Measurements from ENCODE around the gene SOS2. TPM values are rescaled to one million over a fixed set of nuclear protein-coding genes. Genes with fewer than 3 reads are reported as not detected.

The SOS2 gene
- total RNA-seq, 1 experiment from 2014 or later: 14.9 TPM

DNA sequence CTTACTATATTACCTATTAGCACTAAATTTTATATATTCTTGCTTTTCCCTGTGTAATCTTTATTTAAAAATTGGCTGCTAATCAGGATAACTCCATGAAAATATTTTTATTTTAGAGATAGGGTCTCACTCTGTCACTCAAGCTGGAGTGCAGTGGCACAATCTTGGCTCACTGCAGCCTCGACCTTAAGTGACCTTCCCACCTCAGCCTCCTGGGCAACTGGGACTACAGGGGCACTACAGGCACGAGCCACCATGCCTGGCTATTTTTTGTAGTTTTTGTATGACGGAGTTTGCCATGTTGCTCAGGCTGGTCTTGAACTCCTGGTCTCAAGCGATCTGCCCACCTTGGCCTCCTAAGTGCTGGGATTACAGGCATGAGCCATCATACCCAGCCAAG lies 82.6 kb downstream of the SOS2 start:
- Histone ChIP-seq H3K27me3 (ENCODE audit: insufficient read depth, low read depth) (no peaks in the 10 kb centered on the region), H3K4me1 (replicated peaks; ENCODE audit: insufficient read depth) (peaks cover 8% of the 10 kb centered on the region), H4K20me1 (ENCODE audit: insufficient read depth) (no peaks in the 10 kb centered on the region), H3K4me2 (no peak overlapping the region), H3K36me3 (ENCODE audit: low read depth) (peaks cover 7% of the 10 kb centered on the region; the same call in 1 of the 2 replicates), H2AFZ (no peak overlapping the region), H3F3A (ENCODE audit: insufficient read depth, low read depth) (peaks cover 3% of the 10 kb centered on the region; the same call in 1 of the 2 replicates), H3K79me2 (ENCODE audit: low read depth) (no peaks in the 10 kb centered on the region), H3K9me2 (ENCODE audit: insufficient read depth) (no peaks in the 10 kb centered on the region), H3K9me3 (ENCODE audit: insufficient read depth, low read depth) (no peaks in the 10 kb centered on the region), H3K27ac (no peak overlapping the region), H3K4me3 (no peak overlapping the region)
- DNase-seq: no peak
- no TSS peak for BruUV-seq (replicated peaks)
- ChIA-PET CTCF (no interaction called here), POLR2A (ENCODE audit: unreplicated experiment) (no interaction called here)
- intact Hi-C loops (cut with micrococcal nuclease; ENCODE audit: unreplicated experiment): no loop called here
- no peak for TF ChIP-seq EZH2 (IDR thresholded peaks at IDR 0.05; ENCODE audit: low read depth)
- TF ChIP-seq, protein P1, sequence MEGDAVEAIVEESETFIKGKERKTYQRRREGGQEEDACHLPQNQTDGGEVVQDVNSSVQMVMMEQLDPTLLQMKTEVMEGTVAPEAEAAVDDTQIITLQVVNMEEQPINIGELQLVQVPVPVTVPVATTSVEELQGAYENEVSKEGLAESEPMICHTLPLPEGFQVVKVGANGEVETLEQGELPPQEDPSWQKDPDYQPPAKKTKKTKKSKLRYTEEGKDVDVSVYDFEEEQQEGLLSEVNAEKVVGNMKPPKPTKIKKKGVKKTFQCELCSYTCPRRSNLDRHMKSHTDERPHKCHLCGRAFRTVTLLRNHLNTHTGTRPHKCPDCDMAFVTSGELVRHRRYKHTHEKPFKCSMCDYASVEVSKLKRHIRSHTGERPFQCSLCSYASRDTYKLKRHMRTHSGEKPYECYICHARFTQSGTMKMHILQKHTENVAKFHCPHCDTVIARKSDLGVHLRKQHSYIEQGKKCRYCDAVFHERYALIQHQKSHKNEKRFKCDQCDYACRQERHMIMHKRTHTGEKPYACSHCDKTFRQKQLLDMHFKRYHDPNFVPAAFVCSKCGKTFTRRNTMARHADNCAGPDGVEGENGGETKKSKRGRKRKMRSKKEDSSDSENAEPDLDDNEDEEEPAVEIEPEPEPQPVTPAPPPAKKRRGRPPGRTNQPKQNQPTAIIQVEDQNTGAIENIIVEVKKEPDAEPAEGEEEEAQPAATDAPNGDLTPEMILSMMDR (conservative IDR thresholded peaks at IDR 0.05): no peak

DNA sequence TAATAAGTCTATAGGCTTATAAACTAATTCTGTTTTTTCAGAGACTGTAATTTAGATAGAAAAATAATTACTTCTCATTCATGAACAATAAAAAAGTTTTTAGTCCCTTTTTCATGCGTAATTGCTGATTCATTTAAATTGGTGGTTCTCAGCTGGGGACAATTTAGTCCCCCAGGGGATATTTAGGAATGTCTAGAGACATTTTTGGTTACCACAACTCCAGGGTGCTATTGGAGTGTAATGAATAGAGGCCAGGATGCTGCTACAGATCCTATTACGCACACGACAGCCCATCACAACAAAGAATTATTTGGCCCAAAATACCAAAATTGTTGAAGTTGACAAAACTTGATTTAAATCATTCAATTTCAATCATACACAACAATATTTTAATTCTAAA lies 92.2 kb downstream of the SOS2 start:
- Histone ChIP-seq H4K20me1 (ENCODE audit: insufficient read depth) (no peaks in the 10 kb centered on the region), H3K36me3 (ENCODE audit: low read depth) (no peaks in the 10 kb centered on the region), H3K9me2 (ENCODE audit: insufficient read depth) (no peaks in the 10 kb centered on the region), H3K79me2 (ENCODE audit: low read depth) (no peaks in the 10 kb centered on the region), H3K27me3 (ENCODE audit: insufficient read depth, low read depth) (no peaks in the 10 kb centered on the region), H3K4me1 (replicated peaks; ENCODE audit: insufficient read depth) (no peaks in the 10 kb centered on the region), H3F3A (ENCODE audit: insufficient read depth, low read depth) (no peaks in the 10 kb centered on the region; the same call in 1 of the 2 replicates), H3K27ac (no peak overlapping the region), H3K9me3 (ENCODE audit: insufficient read depth, low read depth) (no peaks in the 10 kb centered on the region), H3K4me2 (no peak overlapping the region), H2AFZ (no peak overlapping the region), H3K4me3 (no peak overlapping the region)
- TF ChIP-seq EZH2 (IDR thresholded peaks at IDR 0.05; ENCODE audit: low read depth): no peak
- TF ChIP-seq, protein P1 (conservative IDR thresholded peaks at IDR 0.05): no peak
- no peak for DNase-seq
- ChIA-PET CTCF (no interaction called here), POLR2A (ENCODE audit: unreplicated experiment) (no interaction called here)
- BruUV-seq (replicated peaks): no TSS peak
- intact Hi-C loops (cut with micrococcal nuclease; ENCODE audit: unreplicated experiment): no loop called here

- Histone ChIP-seq H3K36me3 (ENCODE audit: low read depth) (no peaks in the 10 kb centered on the region), H3K4me3 (no peak overlapping the region), H3F3A (ENCODE audit: insufficient read depth, low read depth) (no peaks in the 10 kb centered on the region; the same call in 1 of the 2 replicates), H3K79me2 (ENCODE audit: low read depth) (no peaks in the 10 kb centered on the region), H3K4me1 (replicated peaks; ENCODE audit: insufficient read depth) (no peaks in the 10 kb centered on the region), H3K9me2 (ENCODE audit: insufficient read depth) (no peaks in the 10 kb centered on the region), H3K4me2 (no peak overlapping the region), H2AFZ (no peak overlapping the region), H3K9me3 (ENCODE audit: insufficient read depth, low read depth) (no peaks in the 10 kb centered on the region), H3K27ac (no peak overlapping the region), H4K20me1 (ENCODE audit: insufficient read depth) (no peaks in the 10 kb centered on the region), H3K27me3 (ENCODE audit: insufficient read depth, low read depth) (no peaks in the 10 kb centered on the region)
- POLR2A ChIA-PET (ENCODE audit: unreplicated experiment): no interaction called here
- CTCF ChIA-PET: interaction anchor here (0.5 to 0.6 kb wide), 2 partner anchors 259 to 272 kb away, joined by 3 to 6 read pairs; no protein-coding TSS in a partner anchor
- BruUV-seq (replicated peaks): no TSS peak
- DNase-seq: no peak
- TF ChIP-seq, protein P1 (conservative IDR thresholded peaks at IDR 0.05): no peak
- intact Hi-C loops (cut with micrococcal nuclease; ENCODE audit: unreplicated experiment): no loop called here
These were observed 103.6 kb downstream of the SOS2 start for GRCh38 chr14:50127802-50128201.

Data from PC-9 (cell line).